ENCODE results near the gene TGM5.

The TGM5 gene

GRCh38 chr15:43183270-43183669 is 83.5 kb downstream of the TGM5 start:
- no peak overlapping the region for H3K27ac ChIP-seq (ENCODE audit: low read depth, low read length)

More at GRCh38 chr15:43183270-43183669, 83.5 kb downstream of the TGM5 start:
- Histone ChIP-seq H3K9me3 (ENCODE audit: insufficient read depth, low read length) (no peaks in the 10 kb centered on the region), H3K27me3 (ENCODE audit: low read length) (no peaks in the 10 kb centered on the region), H4K20me1 (ENCODE audit: low read depth, low read length) (no peaks in the 10 kb centered on the region), H3F3A (ENCODE audit: insufficient read depth) (peaks cover 36% of the 10 kb centered on the region), H2AFZ (ENCODE audit: low read depth, low read length, severe bottlenecking) (no peak overlapping the region), H3K79me2 (ENCODE audit: insufficient read depth, low read length) (peaks cover 14% of the 10 kb centered on the region), H3K9me2 (replicated peaks; ENCODE audit: insufficient read depth, low read length) (no peaks in the 10 kb centered on the region), H3K9ac (ENCODE audit: low read length) (no peak overlapping the region), H3K36me3 (ENCODE audit: low read length) (0 out of 2 replicates have a peak, but pooled peaks cover 4% of the 10 kb centered on the region), H3K4me2 (ENCODE audit: low read depth, low read length, poor library complexity, severe bottlenecking) (no peak overlapping the region), H3K4me3 (ENCODE audit: insufficient read depth, low read length, poor library complexity, severe bottlenecking) (no peak overlapping the region)
- no peak for TF ChIP-seq EZH2phosphoT487 (conservative IDR thresholded peaks at IDR 0.05; ENCODE audit: low read length)

Measured in SU-DHL-6 (cell line).